Measurements from ENCODE around the gene FLT3. TPM values are rescaled to one million over a fixed set of nuclear protein-coding genes. Genes with fewer than 3 reads are reported as not detected.

Gene FLT3
- polyA plus RNA-seq, 1 of the 3 experiments (the other 2 are of a cell fraction), result not detected

DNA sequence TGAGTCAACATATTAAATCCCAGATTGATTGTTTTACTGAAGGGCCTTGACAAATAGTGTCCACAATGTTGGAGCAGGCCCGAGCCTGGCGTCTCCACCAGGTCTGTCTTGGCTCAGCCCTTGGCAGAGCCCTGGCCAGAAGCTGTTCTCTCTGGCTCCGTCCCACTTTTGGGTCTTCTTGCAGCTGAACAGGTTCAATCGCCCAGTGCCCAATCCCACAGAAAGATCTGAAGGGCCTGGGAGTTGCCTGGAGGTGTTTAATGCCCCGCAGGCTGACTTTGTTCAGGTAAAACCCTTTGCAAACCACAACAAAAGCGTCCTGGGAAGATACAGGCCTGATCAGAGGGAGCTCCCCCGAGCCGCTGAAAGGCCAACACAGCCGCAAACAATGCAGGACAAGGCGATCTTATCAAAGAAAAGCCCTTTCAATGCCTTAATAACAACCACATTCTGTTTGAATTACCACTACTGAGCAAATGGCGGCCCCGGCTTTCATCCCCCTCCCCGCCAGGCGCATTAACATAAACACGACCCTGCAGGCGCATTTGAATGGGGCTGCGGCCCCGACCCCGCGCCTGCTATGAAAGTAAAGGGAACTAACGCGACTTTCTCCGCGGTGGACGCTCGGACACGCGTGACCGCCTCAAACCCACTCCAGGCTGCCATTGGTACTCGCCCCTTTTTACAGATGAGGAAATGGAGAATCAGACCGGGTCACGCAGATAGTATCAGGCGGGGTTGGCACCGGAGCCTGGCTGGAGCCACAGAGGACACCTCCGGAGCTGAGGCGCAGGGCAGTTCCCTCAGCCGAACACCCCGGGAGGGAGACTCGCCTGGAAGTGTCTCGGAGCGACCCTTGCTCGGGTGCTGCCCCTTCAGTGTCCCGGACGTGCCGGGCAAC, 134.4 kb downstream of the FLT3 start:
- Histone ChIP-seq H3F3A (replicated peaks; ENCODE audit: insufficient read depth) (no peaks in the 10 kb centered on the region), H3K36me3 (replicated peaks in 1 of 2; ENCODE audit: control insufficient read depth in 1 of 2, insufficient read depth in 2 of 2, low read length in 1 of 2) (no peaks in the 10 kb centered on the region), H3K4me2 (no peak overlapping the region), H3K27me3 (ENCODE audit: insufficient read depth) (peaks cover 86% of the 10 kb centered on the region), H2AFZ (ENCODE audit: low read depth) (no peak overlapping the region), H3K27ac (ENCODE audit: low read depth in 2 of 2, low read length in 1 of 2) (no peak overlapping the region), H4K20me1 (ENCODE audit: insufficient read depth) (no peaks in the 10 kb centered on the region), H3K4me3 (ENCODE audit: low read depth in 2 of 2, low read length in 1 of 2) (no peak overlapping the region), H3K79me2 (ENCODE audit: insufficient read depth) (no peaks in the 10 kb centered on the region), H3K4me1 (ENCODE audit: control insufficient read depth in 1 of 2, insufficient read depth in 2 of 2, low read depth in 1 of 2, low read length in 1 of 2) (no peaks in the 10 kb centered on the region), H3K9me3 (no peaks in the 10 kb centered on the region), H3K9me2 (no peaks in the 10 kb centered on the region), H3K9ac (no peak overlapping the region)
- 24% methylated on average over 32 of the region's 45 CpGs for WGBS (ENCODE audit: low lambda C conversion rate)
- POLR2A ChIA-PET, result no interaction called here
- TF ChIP-seq TEAD4 (IDR thresholded peaks at IDR 0.05; ENCODE audit: borderline replicate concordance, insufficient read depth) (no peak), FOXM1 (IDR thresholded peaks at IDR 0.05; ENCODE audit: low read depth) (no peak), POLR2AphosphoS5 (IDR thresholded peaks at IDR 0.05; ENCODE audit: low read depth, low read length) (no peak), EZH2phosphoT487 (IDR thresholded peaks at IDR 0.05; ENCODE audit: borderline replicate concordance, low read depth) (peak; percentile 43; the same call in 1 of the 2 replicates)
- CTCF ChIA-PET, result interaction anchor here (1.1 to 2.7 kb wide), 3 partner anchors 12 to 140 kb away, joined by 3 to 13 read pairs (median 9); no protein-coding TSS in a partner anchor
- DNase-seq, result peak; percentile 64

DNA sequence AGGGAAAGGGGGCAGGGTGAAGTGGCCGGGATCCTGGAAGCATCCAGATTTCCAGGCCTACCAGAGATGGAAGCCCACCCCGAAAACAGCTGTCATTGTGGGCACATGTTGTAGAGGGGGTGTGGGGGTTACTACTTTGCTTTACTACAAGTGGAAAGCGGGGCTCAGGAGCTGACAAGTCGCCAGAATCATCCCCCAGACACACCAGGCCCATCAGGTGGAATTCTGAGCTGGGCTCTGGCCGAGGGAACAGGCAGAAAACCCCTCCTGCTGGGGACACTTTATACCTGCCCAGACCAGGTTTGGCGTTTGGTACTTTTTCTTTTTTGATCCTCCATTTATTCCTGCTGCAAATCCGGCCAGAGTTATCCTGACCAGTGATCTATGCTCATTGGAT, 135.0 kb downstream of the FLT3 start:
- CTCF ChIA-PET, result interaction anchor here (1.1 to 2.7 kb wide), 3 partner anchors 12 to 139 kb away, joined by 3 to 13 read pairs (median 9); no protein-coding TSS in a partner anchor
- Histone ChIP-seq H3K9me2 (no peaks in the 10 kb centered on the region), H3F3A (replicated peaks; ENCODE audit: insufficient read depth) (no peaks in the 10 kb centered on the region), H3K4me2 (no peak overlapping the region), H3K36me3 (replicated peaks in 1 of 2; ENCODE audit: control insufficient read depth in 1 of 2, insufficient read depth in 2 of 2, low read length in 1 of 2) (no peaks in the 10 kb centered on the region), H3K4me1 (ENCODE audit: control insufficient read depth in 1 of 2, insufficient read depth in 2 of 2, low read depth in 1 of 2, low read length in 1 of 2) (no peaks in the 10 kb centered on the region), H3K4me3 (ENCODE audit: low read depth in 2 of 2, low read length in 1 of 2) (no peak overlapping the region), H2AFZ (ENCODE audit: low read depth) (no peak overlapping the region), H3K9ac (no peak overlapping the region), H3K27ac (ENCODE audit: low read depth in 2 of 2, low read length in 1 of 2) (no peak overlapping the region), H3K9me3 (no peaks in the 10 kb centered on the region), H3K27me3 (ENCODE audit: insufficient read depth) (peaks cover 86% of the 10 kb centered on the region), H3K79me2 (ENCODE audit: insufficient read depth) (no peaks in the 10 kb centered on the region), H4K20me1 (ENCODE audit: insufficient read depth) (no peaks in the 10 kb centered on the region)
- POLR2A ChIA-PET, result no interaction called here
- peak; percentile 10 for DNase-seq
- TF ChIP-seq, protein P1, sequence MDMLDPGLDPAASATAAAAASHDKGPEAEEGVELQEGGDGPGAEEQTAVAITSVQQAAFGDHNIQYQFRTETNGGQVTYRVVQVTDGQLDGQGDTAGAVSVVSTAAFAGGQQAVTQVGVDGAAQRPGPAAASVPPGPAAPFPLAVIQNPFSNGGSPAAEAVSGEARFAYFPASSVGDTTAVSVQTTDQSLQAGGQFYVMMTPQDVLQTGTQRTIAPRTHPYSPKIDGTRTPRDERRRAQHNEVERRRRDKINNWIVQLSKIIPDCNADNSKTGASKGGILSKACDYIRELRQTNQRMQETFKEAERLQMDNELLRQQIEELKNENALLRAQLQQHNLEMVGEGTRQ (IDR thresholded peaks at IDR 0.05; ENCODE audit: borderline replicate concordance, low read depth, low read length), result no peak
- TF ChIP-seq, protein P2, sequence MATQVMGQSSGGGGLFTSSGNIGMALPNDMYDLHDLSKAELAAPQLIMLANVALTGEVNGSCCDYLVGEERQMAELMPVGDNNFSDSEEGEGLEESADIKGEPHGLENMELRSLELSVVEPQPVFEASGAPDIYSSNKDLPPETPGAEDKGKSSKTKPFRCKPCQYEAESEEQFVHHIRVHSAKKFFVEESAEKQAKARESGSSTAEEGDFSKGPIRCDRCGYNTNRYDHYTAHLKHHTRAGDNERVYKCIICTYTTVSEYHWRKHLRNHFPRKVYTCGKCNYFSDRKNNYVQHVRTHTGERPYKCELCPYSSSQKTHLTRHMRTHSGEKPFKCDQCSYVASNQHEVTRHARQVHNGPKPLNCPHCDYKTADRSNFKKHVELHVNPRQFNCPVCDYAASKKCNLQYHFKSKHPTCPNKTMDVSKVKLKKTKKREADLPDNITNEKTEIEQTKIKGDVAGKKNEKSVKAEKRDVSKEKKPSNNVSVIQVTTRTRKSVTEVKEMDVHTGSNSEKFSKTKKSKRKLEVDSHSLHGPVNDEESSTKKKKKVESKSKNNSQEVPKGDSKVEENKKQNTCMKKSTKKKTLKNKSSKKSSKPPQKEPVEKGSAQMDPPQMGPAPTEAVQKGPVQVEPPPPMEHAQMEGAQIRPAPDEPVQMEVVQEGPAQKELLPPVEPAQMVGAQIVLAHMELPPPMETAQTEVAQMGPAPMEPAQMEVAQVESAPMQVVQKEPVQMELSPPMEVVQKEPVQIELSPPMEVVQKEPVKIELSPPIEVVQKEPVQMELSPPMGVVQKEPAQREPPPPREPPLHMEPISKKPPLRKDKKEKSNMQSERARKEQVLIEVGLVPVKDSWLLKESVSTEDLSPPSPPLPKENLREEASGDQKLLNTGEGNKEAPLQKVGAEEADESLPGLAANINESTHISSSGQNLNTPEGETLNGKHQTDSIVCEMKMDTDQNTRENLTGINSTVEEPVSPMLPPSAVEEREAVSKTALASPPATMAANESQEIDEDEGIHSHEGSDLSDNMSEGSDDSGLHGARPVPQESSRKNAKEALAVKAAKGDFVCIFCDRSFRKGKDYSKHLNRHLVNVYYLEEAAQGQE (IDR thresholded peaks at IDR 0.05; ENCODE audit: low read depth, low read length), result no peak
- 24% methylated on average over 7 of the region's 7 CpGs for WGBS (ENCODE audit: low lambda C conversion rate)
